SJCRH30 (cell line): ENCODE data around the gene KIDINS220. TPM values are rescaled to one million over a fixed set of nuclear protein-coding genes. Genes with fewer than 3 reads are reported as not detected.

Experiments
- DNase-seq, 2 experiments: peaks; one replicate each; pipeline ENCODE4 v3.0.0-alpha.2; 2015 to 2020
- H3K27ac ChIP-seq: fragments of 250-450 bp; sonication (Bioruptor Pico); 2 replicates; pipeline ENCODE4 v1.5.1; 2020; ENCODE audit warnings: mild to moderate bottlenecking, moderate library complexity
- H3K27me3 ChIP-seq: fragments of 250-450 bp; sonication (Bioruptor Pico); 2 replicates; pipeline ENCODE4 v1.5.1; 2020; ENCODE audit warnings: mild to moderate bottlenecking, moderate library complexity
- H3K36me3 ChIP-seq: fragments of 250-450 bp; sonication (Bioruptor Pico); 2 replicates; pipeline ENCODE4 v1.5.1; 2020; ENCODE audit warnings: mild to moderate bottlenecking, moderate library complexity
- H3K4me1 ChIP-seq: fragments of 250-450 bp; sonication (Bioruptor Pico); 2 replicates; pipeline ENCODE4 v1.5.1; 2020; ENCODE audit warnings: mild to moderate bottlenecking, moderate library complexity
- H3K4me3 ChIP-seq: fragments of 250-450 bp; sonication (Bioruptor Pico); 2 replicates; pipeline ENCODE4 v1.5.1; 2020; ENCODE audit warnings: mild to moderate bottlenecking, moderate library complexity
- H3K9me3 ChIP-seq: fragments of 250-450 bp; sonication (Bioruptor Pico); replicated peaks from 2 replicates; pipeline ENCODE4 v1.5.1; 2020; ENCODE audit warnings: mild to moderate bottlenecking, moderate library complexity
- total RNA-seq: library from RNA; depleted of rRNA; stranded (reverse); fragments of >200 nt; shearing (Covaris generic); gene quantifications from 2 replicates; pipeline ENCODE4 v1.2.3, GENCODE V29; 2014

Gene KIDINS220
- total RNA-seq, 1 experiment from 2014 or later, result 53.4 TPM

GRCh38 chr2:8728305-8729015, 109.0 kb downstream of the KIDINS220 start:
- DNase-seq, result no peak
- Histone ChIP-seq H3K27ac (no peak overlapping the region), H3K4me1 (no peaks in the 10 kb centered on the region), H3K9me3 (no peaks in the 10 kb centered on the region), H3K36me3 (peaks cover 7% of the 10 kb centered on the region; the same call in 1 of the 2 replicates), H3K4me3 (no peak overlapping the region), H3K27me3 (no peaks in the 10 kb centered on the region)

DNA sequence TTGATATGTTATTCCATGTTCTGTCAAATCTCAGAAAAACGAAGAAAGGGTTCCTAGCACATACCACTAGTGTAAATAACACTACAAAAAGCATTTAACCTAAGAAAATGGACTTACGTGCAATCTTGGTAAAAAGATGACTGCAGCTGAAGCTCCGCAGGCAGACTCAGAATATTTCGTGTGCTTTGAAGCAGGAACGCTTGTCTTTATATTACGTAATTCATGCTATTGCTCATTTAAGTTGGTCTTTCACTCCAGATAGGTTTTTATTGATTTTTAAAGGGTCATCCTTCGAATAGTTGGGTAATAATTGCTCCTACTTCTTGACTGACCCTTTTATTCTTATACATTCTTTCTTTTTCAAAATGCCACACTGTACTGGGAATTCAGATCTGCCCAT, 111.6 kb downstream of the KIDINS220 start:
- no peak for DNase-seq
- Histone ChIP-seq H3K4me1 (no peaks in the 10 kb centered on the region), H3K36me3 (no peaks in the 10 kb centered on the region), H3K27ac (no peak overlapping the region), H3K9me3 (no peaks in the 10 kb centered on the region), H3K27me3 (no peaks in the 10 kb centered on the region), H3K4me3 (no peak overlapping the region)

GRCh38 chr2:8722986-8723385, 114.4 kb downstream of the KIDINS220 start:
- Histone ChIP-seq H3K27ac (no peak overlapping the region), H3K4me1 (no peaks in the 10 kb centered on the region), H3K36me3 (no peaks in the 10 kb centered on the region), H3K27me3 (no peaks in the 10 kb centered on the region), H3K9me3 (no peaks in the 10 kb centered on the region), H3K4me3 (no peak overlapping the region)
- DNase-seq, result no peak

- H3K4me1 ChIP-seq, result no peaks in the 10 kb centered on the region
- DNase-seq, result no peak
- no peaks in the 10 kb centered on the region for H3K27me3 ChIP-seq
- H3K4me3 ChIP-seq, result no peak overlapping the region
- H3K36me3 ChIP-seq, result no peaks in the 10 kb centered on the region
- no peaks in the 10 kb centered on the region for H3K9me3 ChIP-seq
- no peak overlapping the region for H3K27ac ChIP-seq
Observed at GRCh38 chr2:8721410-8721809, 116.0 kb downstream of the KIDINS220 start.

GRCh38 chr2:8720741-8721140, 116.7 kb downstream of the KIDINS220 start:
- Histone ChIP-seq H3K4me1 (no peaks in the 10 kb centered on the region), H3K9me3 (no peaks in the 10 kb centered on the region), H3K4me3 (no peak overlapping the region), H3K27me3 (no peaks in the 10 kb centered on the region), H3K27ac (no peak overlapping the region), H3K36me3 (no peaks in the 10 kb centered on the region)
- DNase-seq, result no peak

DNA sequence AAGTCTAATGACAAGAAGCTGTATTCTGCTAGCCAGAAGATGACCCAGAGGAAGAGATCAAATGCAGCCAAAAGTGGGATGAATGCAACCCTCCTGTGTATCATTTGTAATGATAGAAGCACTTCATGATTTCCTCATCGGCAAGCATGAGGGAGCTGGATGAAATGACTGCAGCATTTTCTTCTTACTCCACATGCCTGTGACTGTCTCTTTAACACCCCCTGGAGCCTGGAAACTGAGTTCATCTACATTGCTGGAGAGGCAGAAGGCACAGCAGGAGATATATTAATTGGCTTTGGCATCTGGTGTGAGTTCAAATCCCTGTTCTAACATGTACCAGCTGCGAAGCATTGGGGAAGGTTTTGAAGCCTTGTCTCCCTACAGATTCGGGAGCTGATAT, 117.9 kb downstream of the KIDINS220 start:
- Histone ChIP-seq H3K27me3 (no peaks in the 10 kb centered on the region), H3K36me3 (no peaks in the 10 kb centered on the region)

DNA sequence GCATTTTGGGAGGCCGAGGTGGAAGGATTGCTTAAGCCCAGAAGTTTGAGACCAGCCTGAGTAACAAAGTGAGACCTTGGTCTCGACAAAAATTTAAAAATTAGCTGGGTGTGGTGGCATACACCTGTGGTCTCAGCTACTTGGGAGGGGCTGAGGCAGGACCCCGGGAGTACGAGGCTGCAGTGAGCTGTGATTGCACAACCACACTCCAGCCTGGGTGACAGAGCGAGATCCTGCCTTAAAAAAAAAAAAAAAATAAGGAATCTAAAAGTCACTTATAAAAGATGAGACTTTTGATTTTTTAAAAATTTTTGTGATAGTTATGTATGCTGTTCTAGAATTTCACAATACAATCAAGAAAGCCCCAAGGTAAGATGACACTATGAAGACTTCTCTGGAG, 122.4 kb downstream of the KIDINS220 start:
- H3K4me1 ChIP-seq, result no peaks in the 10 kb centered on the region
- no peak for DNase-seq
- no peak overlapping the region for H3K4me3 ChIP-seq
- no peaks in the 10 kb centered on the region for H3K9me3 ChIP-seq
- no peaks in the 10 kb centered on the region for H3K27me3 ChIP-seq
- no peak overlapping the region for H3K27ac ChIP-seq
- no peaks in the 10 kb centered on the region for H3K36me3 ChIP-seq

More for the DNA sequence above, 117.9 kb downstream of the KIDINS220 start:
- no peak for DNase-seq
- Histone ChIP-seq H3K27ac (no peak overlapping the region), H3K9me3 (no peaks in the 10 kb centered on the region), H3K4me1 (no peaks in the 10 kb centered on the region), H3K4me3 (no peak overlapping the region)

DNA sequence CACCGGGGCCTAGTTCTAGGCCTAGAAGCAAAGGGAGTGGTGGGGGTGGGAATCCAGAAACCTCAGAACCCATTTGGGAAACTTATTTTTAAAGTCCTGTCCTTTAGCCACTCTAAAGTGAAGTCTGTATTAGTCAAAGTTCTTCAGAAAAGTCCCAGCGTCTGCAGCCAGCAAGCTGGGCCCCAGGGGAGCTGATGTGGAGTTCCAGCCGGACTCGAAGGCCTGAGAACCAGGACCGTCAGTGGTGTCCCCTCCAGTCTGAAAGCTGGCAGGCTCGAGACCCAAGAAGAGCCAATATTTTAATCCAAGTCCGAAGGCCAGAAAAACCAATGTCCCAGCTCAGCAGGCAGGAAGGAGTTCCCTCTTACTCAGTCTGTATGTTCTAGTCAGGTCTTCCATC, 123.1 kb downstream of the KIDINS220 start:
- H3K4me3 ChIP-seq, result no peak overlapping the region
- no peaks in the 10 kb centered on the region for H3K36me3 ChIP-seq
- DNase-seq, result no peak
- H3K27ac ChIP-seq, result no peak overlapping the region
- no peaks in the 10 kb centered on the region for H3K9me3 ChIP-seq
- no peaks in the 10 kb centered on the region for H3K4me1 ChIP-seq
- no peaks in the 10 kb centered on the region; the same call in 1 of the 2 replicates for H3K27me3 ChIP-seq

- H3K9me3 ChIP-seq, result no peaks in the 10 kb centered on the region
- H3K27me3 ChIP-seq, result no peaks in the 10 kb centered on the region; the same call in 1 of the 2 replicates
- H3K27ac ChIP-seq, result no peak overlapping the region
- DNase-seq, result no peak
- H3K4me3 ChIP-seq, result no peak overlapping the region
- no peaks in the 10 kb centered on the region for H3K36me3 ChIP-seq
- H3K4me1 ChIP-seq, result no peaks in the 10 kb centered on the region
Observed at GRCh38 chr2:8710951-8711350, 126.5 kb downstream of the KIDINS220 start.

- no peak for DNase-seq
- H3K27me3 ChIP-seq, result no peaks in the 10 kb centered on the region; the same call in 1 of the 2 replicates
- H3K27ac ChIP-seq, result no peak overlapping the region
- H3K4me1 ChIP-seq, result no peaks in the 10 kb centered on the region
- no peaks in the 10 kb centered on the region for H3K36me3 ChIP-seq
- no peaks in the 10 kb centered on the region for H3K9me3 ChIP-seq
- no peak overlapping the region for H3K4me3 ChIP-seq
Observed at GRCh38 chr2:8709611-8710010, 127.8 kb downstream of the KIDINS220 start.

DNA sequence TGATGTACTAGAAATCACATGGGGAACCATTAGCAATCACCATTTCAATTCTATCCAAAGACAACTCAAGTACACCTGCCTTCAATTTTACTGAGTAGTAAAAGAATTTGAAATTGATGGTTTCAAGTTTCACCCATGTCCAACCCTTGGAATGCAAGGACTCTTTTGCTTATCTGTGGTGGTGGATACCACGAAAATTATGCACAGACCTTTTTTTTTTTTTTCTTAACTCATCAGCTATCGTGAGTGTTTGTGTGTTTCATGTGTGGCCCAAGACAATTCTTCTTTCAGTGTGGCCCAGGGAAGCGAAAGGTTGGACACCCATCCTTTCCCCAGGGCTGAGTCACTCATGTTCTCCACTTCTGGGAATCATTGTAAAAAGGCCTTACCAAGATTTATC, 132.5 kb downstream of the KIDINS220 start:
- Histone ChIP-seq H3K9me3 (no peaks in the 10 kb centered on the region), H3K27me3 (no peaks in the 10 kb centered on the region; the same call in 1 of the 2 replicates), H3K4me1 (no peaks in the 10 kb centered on the region), H3K36me3 (no peaks in the 10 kb centered on the region), H3K4me3 (no peak overlapping the region), H3K27ac (no peak overlapping the region)
- DNase-seq, result no peak

DNA sequence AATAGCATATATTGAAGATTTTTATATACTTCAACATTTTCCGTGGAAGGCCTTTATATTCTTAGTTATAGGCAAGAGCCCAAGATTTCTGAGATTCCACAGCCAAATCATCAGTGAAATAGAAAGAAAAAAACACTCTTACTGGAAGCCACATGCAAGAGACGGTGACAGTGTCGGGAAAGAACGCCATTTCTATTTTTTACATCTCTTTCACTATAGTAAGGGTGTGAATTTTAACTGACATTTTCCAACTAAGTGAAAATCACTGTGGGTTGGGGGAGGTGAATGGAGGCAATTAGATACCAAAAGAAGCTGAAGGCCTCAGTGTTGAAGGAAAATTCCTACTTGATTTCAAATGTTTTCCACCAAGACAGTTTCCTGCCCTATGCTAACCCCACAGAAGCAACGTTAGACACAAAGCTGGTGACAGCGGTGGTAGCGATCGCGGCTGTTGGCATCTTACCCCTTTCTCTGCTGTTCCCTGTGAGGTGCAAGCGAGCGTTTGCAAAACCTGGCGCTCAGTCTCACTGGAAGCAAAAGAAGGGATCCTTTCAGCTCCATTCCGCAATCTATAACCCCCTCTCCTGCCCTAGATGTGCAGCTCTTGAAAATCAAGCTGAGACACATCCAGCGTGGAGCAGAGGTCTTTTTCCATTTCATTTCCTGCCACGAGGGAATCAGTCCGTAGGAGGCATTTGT, 135.6 kb downstream of the KIDINS220 start:
- no peaks in the 10 kb centered on the region for H3K9me3 ChIP-seq
- no peaks in the 10 kb centered on the region for H3K4me1 ChIP-seq
- H3K36me3 ChIP-seq, result no peaks in the 10 kb centered on the region
- no peak overlapping the region for H3K4me3 ChIP-seq
- H3K27ac ChIP-seq, result no peak overlapping the region
- DNase-seq, result no peak
- H3K27me3 ChIP-seq, result no peaks in the 10 kb centered on the region; the same call in 1 of the 2 replicates

DNA sequence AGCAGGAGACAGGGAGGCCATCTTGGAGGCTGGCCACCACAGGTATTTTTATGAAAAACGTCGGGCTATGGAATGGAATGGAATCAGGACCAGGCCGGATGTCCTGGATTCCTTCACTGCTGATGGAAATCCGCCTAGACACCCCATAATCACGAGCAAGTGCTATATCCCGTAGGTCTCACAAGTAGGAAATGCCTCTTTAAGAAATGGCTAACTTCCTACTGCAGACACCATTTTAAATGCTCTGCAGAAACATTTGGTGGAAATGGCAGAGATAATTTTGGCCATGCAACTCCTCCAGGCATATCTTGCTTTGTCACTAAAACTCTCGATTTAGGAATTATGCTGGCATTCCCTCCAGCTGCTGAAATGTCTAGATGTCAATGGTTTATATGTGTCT, 137.6 kb downstream of the KIDINS220 start:
- Histone ChIP-seq H3K4me1 (no peaks in the 10 kb centered on the region), H3K9me3 (no peaks in the 10 kb centered on the region), H3K36me3 (no peaks in the 10 kb centered on the region)

DNA sequence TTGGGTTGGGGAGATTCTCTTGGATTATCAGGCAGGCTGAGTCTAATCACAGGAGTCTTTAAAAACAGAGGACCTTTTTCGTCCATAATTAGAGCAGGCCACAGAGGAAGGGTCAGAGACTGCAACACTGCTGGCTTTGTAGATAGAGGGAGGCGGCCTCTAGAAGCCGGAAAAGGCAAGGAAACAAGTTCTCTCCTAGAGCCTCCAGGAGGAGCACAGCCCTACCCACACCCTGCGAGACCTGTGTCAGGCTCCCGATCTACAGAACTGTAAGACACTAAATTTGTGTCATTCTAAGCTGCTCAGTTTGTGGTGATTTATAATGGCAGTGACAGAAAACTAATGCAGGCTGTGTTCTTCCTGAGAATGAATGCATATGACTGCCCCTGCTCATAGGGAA, 140.2 kb downstream of the KIDINS220 start:
- Histone ChIP-seq H3K4me1 (no peaks in the 10 kb centered on the region), H3K4me3 (no peak overlapping the region), H3K27ac (no peak overlapping the region), H3K36me3 (no peaks in the 10 kb centered on the region), H3K27me3 (peaks cover 5% of the 10 kb centered on the region; the same call in 1 of the 2 replicates), H3K9me3 (no peaks in the 10 kb centered on the region)
- DNase-seq, result no peak

More for the DNA sequence above, 137.6 kb downstream of the KIDINS220 start:
- H3K27me3 ChIP-seq, result no peaks in the 10 kb centered on the region; the same call in 1 of the 2 replicates
- no peak for DNase-seq
- H3K4me3 ChIP-seq, result no peak overlapping the region
- no peak overlapping the region for H3K27ac ChIP-seq

- no peak overlapping the region for H3K27ac ChIP-seq
- H3K4me1 ChIP-seq, result no peaks in the 10 kb centered on the region
- H3K9me3 ChIP-seq, result no peaks in the 10 kb centered on the region
- peaks cover 5% of the 10 kb centered on the region; the same call in 1 of the 2 replicates for H3K27me3 ChIP-seq
- no peak overlapping the region for H3K4me3 ChIP-seq
- DNase-seq, result no peak
- no peaks in the 10 kb centered on the region for H3K36me3 ChIP-seq
Observed at GRCh38 chr2:8694737-8695136, 142.7 kb downstream of the KIDINS220 start.
